HG02798 (cell line): Measurements from ENCODE around the gene PGA5.

Experiments used
- ATAC-seq: cut with Tn5 transposase; IDR thresholded peaks from one replicate; pipeline ENCODE4 v1.9.1; 2021; ENCODE audit warnings: mild to moderate bottlenecking; ENCODE audit not compliant: unreplicated experiment, poor library complexity

Gene PGA5

DNA sequence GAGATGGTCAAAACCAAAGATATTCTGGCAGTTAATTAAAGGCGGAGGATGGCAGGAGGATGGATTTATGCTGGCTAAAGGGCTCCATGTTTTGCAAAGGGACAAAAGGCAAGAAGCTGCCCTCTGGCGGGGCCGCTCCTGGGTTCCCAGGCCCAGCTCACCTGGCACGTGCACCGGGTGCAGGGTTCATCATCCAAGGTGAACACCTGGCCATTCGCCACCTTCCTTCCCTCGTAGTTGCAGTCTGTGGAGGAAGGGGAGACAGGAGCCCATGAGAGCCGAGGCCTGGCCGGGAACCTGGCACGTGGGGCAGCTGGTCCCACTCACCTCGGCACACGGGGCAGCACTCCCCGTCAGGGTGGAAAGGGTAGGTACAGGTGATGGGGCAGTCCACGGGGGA is 23.8 kb downstream of the PGA5 start:
- no peak for ATAC-seq

DNA sequence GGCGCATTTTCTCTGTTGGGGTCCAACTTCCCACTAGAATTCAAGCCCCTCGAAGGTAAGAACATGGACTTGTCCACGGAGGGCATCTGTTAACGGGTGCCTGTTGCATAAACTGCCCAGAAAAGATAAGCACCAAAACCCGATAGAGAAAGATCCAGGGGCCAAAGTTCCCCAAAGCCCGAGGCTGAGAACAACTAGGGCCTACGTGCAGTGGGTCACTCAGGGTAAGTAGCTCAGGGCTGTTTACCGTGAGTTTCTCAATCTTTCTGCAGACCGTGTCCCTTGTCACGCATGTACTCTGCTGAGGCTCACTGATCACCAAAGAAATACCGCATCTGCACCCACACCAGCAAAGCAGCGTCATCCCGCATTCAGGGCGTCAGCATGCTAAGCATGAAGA is 24.4 kb downstream of the PGA5 start:
- no peak for ATAC-seq

DNA sequence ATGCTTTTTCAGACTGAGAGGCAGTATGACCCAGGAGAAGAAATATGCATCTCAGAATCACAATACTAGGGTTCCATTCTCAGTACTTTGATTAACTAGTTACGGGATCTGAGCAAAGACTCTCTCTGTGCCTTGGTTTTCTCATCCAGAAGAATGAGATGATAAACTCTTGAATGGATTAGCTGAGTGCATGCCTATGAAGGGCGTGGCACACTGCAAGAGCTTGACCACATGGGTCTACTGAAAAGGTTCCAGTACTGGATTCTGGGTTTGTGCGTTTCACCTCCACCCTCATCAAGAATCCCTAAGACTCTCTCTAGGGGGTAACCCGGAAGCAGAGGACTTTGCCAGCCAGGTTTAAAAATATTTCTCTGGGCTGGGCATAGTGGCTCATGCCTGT is 25.6 kb downstream of the PGA5 start:
- ATAC-seq: no peak

DNA sequence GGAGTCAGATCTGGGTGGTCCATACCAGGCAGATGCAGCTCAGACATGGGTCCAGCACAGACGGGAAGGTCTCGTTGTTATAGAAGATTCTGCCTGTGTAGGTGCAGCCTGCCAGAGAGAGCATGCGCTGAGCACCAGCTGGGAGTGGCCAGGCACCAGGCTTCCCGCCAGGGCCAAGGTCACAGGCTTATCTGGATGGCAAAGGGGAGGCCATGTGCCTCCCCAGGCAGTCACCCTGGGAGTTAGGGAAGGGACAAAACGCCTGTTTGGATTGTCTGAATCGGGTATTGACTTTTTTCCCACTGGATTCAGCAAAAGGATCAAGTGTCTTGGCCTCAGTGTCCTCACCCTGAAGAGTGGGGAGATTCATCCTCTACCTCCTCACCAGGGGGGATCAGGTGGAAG is 26.5 kb downstream of the PGA5 start:
- ATAC-seq: no peak

DNA sequence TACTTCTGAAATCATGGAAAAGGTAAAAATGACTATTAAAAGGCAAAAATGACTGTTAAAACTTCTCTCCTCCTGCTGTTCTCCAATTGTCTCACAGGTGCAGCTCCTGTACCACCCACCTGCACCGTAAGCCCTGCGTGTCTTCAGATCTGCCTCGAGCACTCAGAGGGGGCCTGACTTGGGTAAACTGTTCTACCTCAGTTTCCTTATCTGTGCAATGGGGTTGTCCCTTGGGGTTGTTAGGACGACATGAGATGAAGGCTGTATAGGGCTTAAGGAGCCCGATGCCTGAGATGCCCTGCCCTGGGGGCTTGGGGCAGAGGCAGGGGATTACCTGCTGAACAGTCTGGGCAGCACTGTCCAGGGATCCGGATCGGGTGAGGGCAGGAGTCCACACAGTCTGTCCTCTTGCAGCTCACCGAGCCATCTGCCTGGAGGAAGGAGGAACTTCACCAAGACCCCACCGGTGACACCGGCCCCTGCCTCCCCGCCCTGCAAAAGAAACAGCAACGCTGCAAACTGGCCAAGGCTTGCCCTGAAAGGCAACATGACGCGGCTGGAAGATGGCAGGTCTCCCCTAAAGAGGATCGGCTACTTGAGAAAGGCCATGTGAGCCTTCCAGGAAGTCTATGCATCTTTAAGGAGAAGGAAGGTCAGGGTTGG is 27.7 kb downstream of the PGA5 start:
- ATAC-seq: no peak

DNA sequence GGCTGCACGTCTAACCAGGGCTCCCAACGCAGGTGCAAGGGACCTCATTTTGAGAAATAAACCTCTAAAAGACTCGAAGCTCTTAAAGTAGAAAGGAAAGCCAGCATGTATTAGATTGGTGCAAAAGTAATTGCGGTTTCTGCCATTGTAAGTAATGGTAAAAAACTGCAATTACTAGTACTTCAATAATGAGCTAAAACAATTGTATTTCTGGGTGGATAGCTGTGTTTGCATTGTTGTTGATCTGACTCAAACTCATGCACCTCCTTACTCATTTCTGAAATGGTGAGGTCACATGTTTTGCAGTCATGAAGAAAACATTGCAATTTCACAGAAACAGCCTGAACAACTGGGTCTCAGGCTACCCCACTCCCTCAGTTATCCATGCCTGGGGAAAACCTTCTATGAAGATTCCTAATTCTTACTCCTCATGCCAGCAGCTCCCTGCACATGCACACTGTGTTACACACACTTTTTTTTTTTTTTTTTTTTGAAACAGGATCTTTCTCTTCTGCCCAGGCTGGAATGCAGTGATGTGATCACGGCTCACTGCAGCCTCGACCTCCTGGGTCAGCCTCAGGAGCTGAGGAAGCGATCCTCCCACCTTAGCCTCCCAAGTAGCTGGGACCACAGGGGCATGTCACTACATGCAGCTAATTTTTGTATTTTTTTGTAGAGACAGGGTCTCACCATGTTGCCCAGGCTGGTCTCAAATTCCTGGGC is 29.5 kb downstream of the PGA5 start:
- ATAC-seq: no peak

DNA sequence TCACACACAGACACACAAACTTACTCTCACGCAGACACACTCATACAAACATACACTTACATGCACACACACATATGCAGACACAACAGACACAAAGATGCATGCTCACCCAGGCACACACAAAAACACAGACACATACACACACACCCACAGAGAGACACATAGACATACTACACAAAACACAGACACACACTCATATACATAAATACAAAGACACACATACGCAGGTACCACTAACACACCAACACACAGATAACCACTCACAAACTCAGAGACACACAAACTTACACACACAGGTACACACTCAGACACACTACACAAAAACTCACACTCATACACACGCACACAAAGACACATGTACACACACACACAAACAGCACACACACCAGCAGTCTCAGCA is 31.8 kb downstream of the PGA5 start:
- no peak for ATAC-seq

DNA sequence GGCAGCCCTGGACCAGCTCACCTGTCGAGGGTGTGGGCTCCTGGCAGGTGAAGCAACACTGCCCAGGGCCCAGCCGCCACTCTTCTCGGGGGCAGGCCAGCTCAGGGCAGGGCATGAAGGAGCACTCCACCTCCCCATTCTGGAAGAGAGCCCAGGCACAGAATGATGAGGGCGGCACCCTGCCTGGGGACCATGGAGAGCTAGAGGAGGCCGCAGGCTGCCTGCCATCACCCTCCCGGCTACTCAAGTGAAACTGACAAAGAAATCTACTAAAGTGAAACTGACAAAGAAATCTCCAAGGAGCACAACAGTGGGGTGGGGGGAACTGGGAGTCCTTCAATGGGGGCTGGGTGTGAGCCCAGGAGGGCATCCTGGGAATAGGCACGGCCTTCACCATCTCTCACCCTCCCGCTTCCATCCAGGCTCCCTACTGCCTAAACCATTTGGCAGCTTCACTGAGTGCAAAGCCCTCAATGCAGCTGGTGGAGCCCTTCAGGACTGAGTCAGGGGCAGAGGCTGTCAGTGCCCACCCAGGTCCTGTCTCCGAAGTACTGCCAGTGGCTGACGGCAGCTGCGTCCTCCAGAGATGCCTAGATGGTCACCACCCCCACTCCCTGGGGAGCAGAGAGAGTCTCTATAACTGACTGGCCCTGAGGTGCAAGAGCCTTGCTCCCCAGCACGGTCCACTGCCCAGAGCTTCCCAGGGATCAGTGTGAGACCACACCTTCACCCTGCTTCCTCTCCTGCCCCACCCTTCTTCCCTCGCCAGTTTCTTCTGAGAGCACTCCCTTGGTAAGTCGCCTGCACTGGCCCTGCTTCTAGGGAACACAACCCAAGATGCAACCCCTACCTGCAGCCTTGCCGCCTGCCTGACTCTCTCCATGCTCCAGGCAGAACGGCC is 32.5 kb downstream of the PGA5 start:
- ATAC-seq: no peak

DNA sequence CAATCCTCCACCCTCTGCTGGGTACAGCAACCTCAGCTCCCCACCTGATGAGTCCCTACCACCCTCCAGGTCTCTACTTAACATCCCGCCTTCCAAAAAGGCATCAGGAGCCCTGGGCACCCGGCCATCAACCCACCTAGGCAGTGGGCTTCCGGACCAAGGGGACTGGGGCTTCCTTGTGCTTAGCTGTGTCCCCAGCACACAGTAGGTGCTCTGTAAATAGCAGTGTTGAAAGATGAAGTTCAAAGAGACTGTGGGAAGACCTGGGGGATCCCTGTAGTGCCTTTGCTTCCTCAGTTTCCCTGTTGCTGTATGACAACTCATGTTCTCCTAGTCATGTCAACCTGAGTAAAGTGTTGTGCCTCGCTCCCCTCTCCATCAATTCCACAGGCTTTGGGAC is 33.1 kb downstream of the PGA5 start:
- no peak for ATAC-seq

DNA sequence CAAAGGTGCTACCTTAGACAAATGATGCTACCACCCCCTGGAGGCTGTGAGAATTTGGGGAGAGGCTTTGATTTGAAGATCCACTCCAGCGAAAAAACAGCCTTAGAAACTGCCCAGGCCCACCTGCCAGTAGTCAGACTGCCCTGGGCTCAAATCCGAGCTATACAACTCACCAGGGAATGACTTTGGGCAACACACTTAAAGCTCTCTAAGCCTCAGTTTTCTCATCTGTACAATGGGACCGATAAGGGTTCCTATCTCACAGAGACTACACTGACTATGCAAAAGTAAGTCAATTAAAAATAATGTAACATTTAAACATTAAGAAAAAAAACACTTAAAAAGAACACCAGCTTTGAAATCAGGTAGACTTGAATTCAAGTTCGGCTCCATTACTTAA is 34.2 kb downstream of the PGA5 start:
- no peak for ATAC-seq

DNA sequence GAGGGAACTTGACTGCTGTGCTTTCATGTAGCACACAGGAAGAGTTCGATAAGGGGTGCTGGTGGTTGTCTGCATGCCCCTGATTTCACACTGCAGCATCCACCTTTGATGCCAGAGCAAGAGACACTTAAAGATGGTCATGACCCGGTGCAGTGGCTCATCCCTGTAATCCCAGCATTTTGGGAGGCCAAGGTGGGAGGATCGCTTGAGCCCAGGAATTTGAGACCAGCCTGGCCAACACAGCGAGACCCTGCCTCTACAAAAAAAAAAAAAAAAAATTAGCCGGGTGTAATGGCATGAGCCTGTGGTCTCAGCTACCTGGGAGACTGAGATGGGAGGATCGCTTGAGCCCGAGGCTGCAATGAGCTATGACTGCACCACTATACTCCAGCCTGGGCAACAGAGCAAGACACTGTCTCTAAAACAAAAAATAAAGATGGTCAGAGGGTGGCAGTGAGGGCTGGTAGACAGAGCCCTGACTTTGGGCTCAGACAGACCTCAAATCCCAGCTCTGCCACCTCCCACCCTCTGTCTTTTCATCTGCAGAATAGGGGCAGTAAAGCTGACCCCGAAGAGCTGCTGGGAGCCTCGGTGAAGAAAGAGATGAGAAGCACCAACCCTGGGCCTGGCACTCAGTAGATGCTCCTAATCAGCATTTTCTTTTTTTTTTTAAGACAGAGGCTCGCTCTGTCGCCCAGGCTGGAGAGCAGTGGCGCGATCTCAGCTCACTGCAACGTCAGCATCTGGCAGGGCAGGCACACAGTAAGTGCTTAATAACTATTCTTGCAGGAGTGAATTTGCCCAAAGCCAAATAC is 36.4 kb downstream of the PGA5 start:
- no peak for ATAC-seq

DNA sequence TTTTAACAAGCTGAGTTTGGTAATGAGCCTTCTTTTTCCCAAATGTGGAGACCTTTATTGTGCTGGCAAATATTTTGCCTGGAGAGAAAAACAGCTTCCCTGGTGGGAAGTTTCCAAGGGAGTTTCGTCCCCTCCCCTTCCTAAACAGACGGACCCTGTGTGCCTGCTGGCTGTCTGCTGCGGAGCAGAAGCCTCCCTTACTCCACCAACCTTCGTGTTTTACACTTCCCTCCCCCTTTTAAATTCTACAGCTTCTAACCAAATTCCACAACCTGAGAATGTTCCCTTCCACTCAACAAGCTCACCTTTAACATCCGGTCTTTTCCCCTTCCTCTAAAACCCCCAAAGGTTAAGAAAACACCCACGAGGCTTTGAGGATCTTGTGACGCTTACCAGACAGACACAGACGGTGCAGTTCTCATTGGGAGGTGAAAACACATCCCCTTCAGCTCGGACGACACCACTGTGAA is 37.1 kb downstream of the PGA5 start:
- no peak for ATAC-seq

DNA sequence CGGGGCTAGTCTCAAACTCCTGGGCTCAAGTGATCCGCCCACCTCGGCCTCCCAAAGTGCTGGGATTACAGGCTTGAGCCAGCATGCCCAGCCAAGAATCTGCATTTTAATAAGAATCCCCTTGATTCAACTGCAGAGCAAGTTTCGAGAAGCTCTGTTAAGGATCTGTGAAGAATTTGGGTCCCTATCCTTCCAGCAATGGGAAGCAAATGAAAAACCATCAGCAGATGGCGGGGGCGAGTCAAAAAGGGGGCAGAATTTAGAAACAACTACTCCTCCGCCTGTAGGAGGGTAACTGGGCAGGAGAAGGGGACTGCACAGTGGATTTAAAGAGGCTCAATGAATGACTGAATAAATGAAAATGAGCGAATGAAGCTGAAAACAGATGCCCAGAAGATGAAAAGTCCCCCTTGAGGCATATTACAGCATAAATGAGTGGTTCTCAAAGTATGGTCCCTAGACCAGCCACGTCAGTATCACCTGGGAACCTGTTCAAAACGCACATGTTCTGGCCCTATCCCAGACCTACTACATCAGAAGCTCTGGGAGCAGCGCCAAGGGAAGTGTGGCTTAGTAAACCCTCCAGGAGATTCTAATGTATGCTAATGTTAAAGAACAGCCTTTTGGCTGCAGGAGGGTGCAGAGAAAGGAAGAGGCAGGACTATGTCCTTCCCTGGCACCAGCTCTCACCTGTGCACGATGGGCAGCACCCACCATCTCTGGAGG is 39.1 kb downstream of the PGA5 start:
- ATAC-seq: no peak

DNA sequence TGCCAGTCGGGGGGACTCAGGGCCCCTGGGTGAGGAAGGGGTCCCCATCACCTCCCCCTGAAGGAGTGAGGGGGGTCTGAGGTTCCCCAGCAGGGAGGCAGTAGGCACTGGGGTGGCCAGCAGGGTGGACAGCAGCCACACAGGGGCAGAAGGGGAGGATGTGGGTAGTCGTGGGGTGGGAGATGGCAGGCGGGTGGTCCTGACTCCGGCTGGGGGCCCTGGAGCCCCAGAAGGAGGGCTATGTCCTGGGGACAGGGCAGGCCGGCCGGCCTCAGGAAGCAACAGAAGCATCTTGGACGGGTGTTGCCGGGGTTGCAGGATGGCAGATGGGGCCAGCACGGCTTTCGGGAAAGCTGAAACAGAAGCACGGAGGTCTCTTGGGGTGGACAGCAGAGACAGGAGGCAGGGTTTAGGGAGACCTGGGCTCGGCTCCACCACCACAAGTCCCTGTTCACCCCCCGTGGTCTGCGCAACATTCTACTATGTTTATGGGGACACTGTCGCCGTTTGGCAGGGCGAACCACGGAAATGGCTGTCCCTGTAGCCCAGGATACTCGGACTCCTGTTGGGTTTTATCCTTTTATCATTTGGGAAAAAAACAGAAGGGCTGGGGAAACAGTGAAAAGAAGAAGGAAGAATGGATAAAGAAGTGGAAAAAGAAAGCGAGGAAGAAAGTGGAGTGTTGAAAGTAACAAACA is 40.1 kb downstream of the PGA5 start:
- no peak for ATAC-seq

DNA sequence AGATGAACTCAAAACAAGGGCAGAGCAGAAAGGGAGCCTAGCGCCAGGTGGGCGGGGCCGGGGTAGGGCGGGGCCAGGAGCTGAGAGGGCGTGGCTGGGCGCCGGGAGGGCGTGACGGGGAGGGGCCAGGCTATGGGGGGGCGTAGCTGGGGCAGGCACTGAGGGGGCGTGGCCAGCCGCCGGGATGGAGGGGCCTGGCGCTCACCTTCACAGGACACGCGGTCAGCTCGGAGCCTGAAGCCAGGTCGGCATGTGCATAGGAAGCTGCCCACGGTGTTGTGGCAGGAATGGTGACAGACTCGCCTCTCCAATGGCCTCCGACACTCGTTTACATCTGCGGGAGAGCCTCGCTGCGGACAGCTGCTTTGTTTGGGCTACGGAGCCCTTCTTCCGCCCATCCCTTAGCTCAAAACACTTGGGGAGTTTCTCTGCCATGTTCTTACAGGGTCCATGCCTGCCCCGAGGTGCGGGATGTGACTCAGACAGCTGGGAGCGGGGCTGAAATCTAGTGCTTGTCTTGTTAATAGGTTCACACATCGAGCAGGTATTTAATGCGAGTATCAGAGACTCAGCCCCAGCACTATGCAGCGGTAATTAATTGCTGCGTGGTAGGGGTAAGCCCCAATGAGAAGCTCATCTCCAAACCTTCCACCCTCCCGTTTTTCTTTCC is 40.7 kb downstream of the PGA5 start:
- ATAC-seq: no peak

DNA sequence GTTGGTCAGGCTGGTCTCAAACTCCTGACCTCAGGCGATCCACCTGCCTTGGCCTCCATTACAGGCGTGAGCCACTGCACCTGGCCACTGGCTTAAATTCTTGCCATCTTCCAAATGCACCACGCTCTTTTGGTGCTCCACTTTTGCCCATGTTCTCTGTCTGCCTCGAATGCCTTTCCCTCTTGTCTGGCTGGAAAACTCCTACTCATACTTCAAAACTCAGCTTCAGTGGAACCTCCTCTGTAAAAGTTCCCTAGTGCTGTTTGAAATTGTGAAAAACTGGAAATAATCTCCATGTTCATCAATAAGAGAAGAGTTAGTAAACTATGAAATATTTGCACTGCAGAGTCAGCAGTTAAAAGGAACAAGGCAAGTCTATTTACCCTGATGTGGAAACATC is 42.6 kb downstream of the PGA5 start:
- ATAC-seq: no peak

DNA sequence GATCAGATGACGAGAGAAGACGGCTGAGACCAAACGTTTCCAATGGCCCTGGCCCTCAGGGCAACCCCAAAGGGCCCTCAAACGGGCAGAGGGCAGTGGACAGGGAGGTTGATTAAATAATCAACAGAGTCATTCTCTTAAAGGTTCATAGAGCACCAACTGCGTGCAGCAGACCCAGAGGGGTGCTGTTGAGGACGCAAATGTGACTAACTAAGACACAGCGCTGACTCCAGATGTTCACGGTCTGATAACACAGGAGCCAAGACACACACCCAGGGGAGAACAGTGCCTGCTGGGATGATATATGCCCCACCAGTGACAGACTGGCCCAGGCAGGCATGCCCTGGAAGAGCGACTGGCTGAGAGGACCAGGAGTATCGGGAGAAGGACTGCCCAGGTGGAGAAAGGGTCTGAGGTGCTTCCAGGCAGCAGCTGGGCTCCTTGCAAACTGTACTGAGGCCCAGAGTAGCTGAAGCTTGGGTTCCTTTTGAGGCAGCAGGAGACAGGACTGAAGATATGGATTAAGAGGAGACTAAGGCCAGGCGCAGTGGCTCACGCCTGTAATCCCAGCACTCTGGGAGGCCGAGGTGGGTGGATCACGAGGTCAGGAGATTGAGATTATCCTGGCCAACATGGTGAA is 46.5 kb downstream of the PGA5 start:
- no peak for ATAC-seq
